Keratinocyte (primary cell): ENCODE results near the gene STK32C. TPM values are rescaled to one million over a fixed set of nuclear protein-coding genes. Genes with fewer than 3 reads are reported as not detected.

ENCODE experiments used
- DNase-seq: peaks from one replicate; pipeline ENCODE4 v3.0.0-alpha.2; 2011; ENCODE audit warnings: low read depth, missing footprints, low spot score
- FAIRE-seq: peaks from 2 replicates; lab custom pipeline; 2011; peaks lifted over from hg19 to GRCh38; lab: Jason Lieb, UNC
- H2AFZ ChIP-seq: 2 replicates; pipeline ENCODE4 v1.6.0; 2012; ENCODE audit warnings: low read length, control low read depth, inconsistent platforms; ENCODE audit not compliant: control insufficient read depth
- H3K27ac ChIP-seq: 2 replicates; pipeline ENCODE4 v1.5.1; 2011; ENCODE audit warnings: low read length; ENCODE audit not compliant: control insufficient read depth, insufficient read depth
- H3K27me3 ChIP-seq: 3 replicates; pipeline ENCODE4 v1.6.0; 2011; ENCODE audit warnings: low read length; ENCODE audit not compliant: control insufficient read depth, insufficient read depth; ENCODE audit errors: extremely low read depth
- H3K36me3 ChIP-seq, 2 experiments: 2 replicates in 1 of 2; 3 replicates in 1 of 2; pipeline ENCODE4 v1.5.1; 2011; ENCODE audit warnings: low read length in 2 of 2, mild to moderate bottlenecking in 1 of 2; ENCODE audit not compliant: control insufficient read depth in 2 of 2, insufficient read depth in 2 of 2; ENCODE audit errors: extremely low read depth in 1 of 2
- H3K4me1 ChIP-seq: 3 replicates; pipeline ENCODE4 v1.5.1; 2011; ENCODE audit warnings: low read length; ENCODE audit not compliant: control insufficient read depth, insufficient read depth; ENCODE audit errors: extremely low read depth
- H3K4me2 ChIP-seq: 3 replicates; pipeline ENCODE4 v1.6.0; 2011; ENCODE audit warnings: low read depth, low read length; ENCODE audit not compliant: control insufficient read depth, insufficient read depth; ENCODE audit errors: extremely low read depth
- H3K4me3 ChIP-seq, 3 experiments: fragments of 200-600 bp in 1 of 3; sonication (generic) in 1 of 3; 2 replicates in 2 of 3; 3 replicates in 1 of 3; pipeline ENCODE4 v1.5.1; 2011 to 2016; ENCODE audit warnings: low read length in 3 of 3, mild to moderate bottlenecking in 3 of 3, control low read depth in 2 of 3, inconsistent platforms in 1 of 3, low read depth in 1 of 3, mixed read lengths in 1 of 3, mixed run types in 1 of 3, moderate library complexity in 1 of 3; ENCODE audit not compliant: control insufficient read depth in 2 of 3, insufficient read depth in 2 of 3; ENCODE audit errors: extremely low read depth in 1 of 3
- H3K79me2 ChIP-seq: 2 replicates; pipeline ENCODE4 v1.6.0; 2012; ENCODE audit warnings: low read length; ENCODE audit not compliant: control insufficient read depth, insufficient read depth
- H3K9ac ChIP-seq: 3 replicates; pipeline ENCODE4 v1.6.0; 2011; ENCODE audit warnings: low read length; ENCODE audit not compliant: control insufficient read depth, insufficient read depth; ENCODE audit errors: extremely low read depth
- H3K9me1 ChIP-seq: 3 replicates; pipeline ENCODE4 v1.6.0; 2011; ENCODE audit warnings: low read length; ENCODE audit not compliant: control insufficient read depth, insufficient read depth; ENCODE audit errors: extremely low read depth
- H3K9me3 ChIP-seq: 2 replicates; pipeline ENCODE4 v1.5.1; 2012; ENCODE audit warnings: low read depth, low read length; ENCODE audit not compliant: control insufficient read depth
- H4K20me1 ChIP-seq: 3 replicates; pipeline ENCODE4 v1.6.0; 2011; ENCODE audit warnings: low read length; ENCODE audit not compliant: control insufficient read depth, insufficient read depth; ENCODE audit errors: extremely low read depth
- EZH2 ChIP-seq: IDR thresholded peaks from one replicate; pipeline ENCODE4 v1.6.1; 2012; ENCODE audit warnings: inconsistent platforms, mild to moderate bottlenecking, low read length, moderate library complexity
- dilution Hi-C: fragments of 300-500 bp; cut with MboI; formaldehyde crosslinking; loops from one replicate; pipeline ENCODE4 v1.7.0; 2020; ENCODE audit warnings: low sequenced_read_pairs; ENCODE audit not compliant: extremely low pct_ligation_motif_present
- polyA plus RNA-seq, 5 experiments: library from polyadenylated mRNA; depleted of rRNA in 3 of 5; stranded (reverse) in 3 of 5; stranded (forward) in 1 of 5; unstranded in 1 of 5; fragments of >200 nt; gene quantifications; 1 replicate in 1 of 5; 2 replicates in 3 of 5; 3 replicates in 1 of 5; pipeline versions ENCODE4 v1.2.1 to v1.2.3, GENCODE V29; 2011 to 2012; ENCODE audit warnings: missing spikeins in 2 of 5, low read depth in 1 of 5, low replicate concordance in 1 of 5
- TF ChIP-seq, protein P1 (sequence below), 3 experiments: IDR thresholded peaks in 1 of 3; conservative IDR thresholded peaks in 1 of 3; optimal IDR thresholded peaks in 1 of 3; 2 replicates in 2 of 3; 3 replicates in 1 of 3; pipeline versions ENCODE3 to v1.5.1; 2011; ENCODE audit warnings: low read length in 3 of 3, mild to moderate bottlenecking in 3 of 3, moderate library complexity in 2 of 3, control low read depth in 1 of 3, inconsistent platforms in 1 of 3; ENCODE audit not compliant: insufficient read depth in 2 of 3; ENCODE audit errors: extremely low read depth in 1 of 3

Gene STK32C
- polyA plus RNA-seq, 1 donor (not counting 4 experiments of a cell fraction or from before 2014, with no cell fraction given) = 4.1 TPM

DNA sequence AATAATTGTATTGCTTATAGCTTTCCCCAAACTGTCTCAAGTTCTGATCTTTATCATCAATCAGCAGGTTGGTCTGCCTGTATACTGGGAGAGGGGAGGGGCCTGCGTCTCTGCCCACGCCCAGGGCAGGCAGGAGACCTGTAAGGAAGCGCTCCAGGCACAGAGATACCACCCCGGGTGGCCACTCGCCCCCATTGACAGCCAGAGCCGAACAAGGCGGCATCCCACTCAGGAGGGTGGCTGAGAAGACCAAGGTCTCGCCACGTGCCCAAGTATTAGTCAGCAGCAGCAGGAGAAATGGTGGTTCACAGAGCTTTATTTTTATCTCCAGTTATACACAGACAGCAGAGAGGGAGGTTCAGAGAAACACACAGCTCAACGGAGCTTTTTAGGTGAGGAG, 7.2 kb downstream of the STK32C start:
- Histone ChIP-seq H3K27me3 (peaks cover 2% of the 10 kb centered on the region), H3K4me3 (no peak overlapping the region), H3K36me3 (no peaks in the 10 kb centered on the region), H3K9me1 (no peaks in the 10 kb centered on the region), H3K4me2 (no peak overlapping the region), H3K9me3 (no peaks in the 10 kb centered on the region), H3K79me2 (no peaks in the 10 kb centered on the region), H3K4me1 (no peaks in the 10 kb centered on the region), H3K9ac (no peak overlapping the region), H2AFZ (no peak overlapping the region), H4K20me1 (no peaks in the 10 kb centered on the region), H3K27ac (no peak overlapping the region)
- dilution Hi-C loops = no loop called here
- FAIRE-seq = no peak
- no peak for DNase-seq
- TF ChIP-seq, protein P1, sequence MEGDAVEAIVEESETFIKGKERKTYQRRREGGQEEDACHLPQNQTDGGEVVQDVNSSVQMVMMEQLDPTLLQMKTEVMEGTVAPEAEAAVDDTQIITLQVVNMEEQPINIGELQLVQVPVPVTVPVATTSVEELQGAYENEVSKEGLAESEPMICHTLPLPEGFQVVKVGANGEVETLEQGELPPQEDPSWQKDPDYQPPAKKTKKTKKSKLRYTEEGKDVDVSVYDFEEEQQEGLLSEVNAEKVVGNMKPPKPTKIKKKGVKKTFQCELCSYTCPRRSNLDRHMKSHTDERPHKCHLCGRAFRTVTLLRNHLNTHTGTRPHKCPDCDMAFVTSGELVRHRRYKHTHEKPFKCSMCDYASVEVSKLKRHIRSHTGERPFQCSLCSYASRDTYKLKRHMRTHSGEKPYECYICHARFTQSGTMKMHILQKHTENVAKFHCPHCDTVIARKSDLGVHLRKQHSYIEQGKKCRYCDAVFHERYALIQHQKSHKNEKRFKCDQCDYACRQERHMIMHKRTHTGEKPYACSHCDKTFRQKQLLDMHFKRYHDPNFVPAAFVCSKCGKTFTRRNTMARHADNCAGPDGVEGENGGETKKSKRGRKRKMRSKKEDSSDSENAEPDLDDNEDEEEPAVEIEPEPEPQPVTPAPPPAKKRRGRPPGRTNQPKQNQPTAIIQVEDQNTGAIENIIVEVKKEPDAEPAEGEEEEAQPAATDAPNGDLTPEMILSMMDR (optimal IDR thresholded peaks at IDR 0.05 in 1 of 3, IDR thresholded peaks at IDR 0.05 in 1 of 3, conservative IDR thresholded peaks at IDR 0.05 in 1 of 3; ENCODE audit: extremely low read depth in 1 of 3, insufficient read depth in 2 of 3, low read length in 3 of 3) = no peak
- no peak for TF ChIP-seq EZH2

DNA sequence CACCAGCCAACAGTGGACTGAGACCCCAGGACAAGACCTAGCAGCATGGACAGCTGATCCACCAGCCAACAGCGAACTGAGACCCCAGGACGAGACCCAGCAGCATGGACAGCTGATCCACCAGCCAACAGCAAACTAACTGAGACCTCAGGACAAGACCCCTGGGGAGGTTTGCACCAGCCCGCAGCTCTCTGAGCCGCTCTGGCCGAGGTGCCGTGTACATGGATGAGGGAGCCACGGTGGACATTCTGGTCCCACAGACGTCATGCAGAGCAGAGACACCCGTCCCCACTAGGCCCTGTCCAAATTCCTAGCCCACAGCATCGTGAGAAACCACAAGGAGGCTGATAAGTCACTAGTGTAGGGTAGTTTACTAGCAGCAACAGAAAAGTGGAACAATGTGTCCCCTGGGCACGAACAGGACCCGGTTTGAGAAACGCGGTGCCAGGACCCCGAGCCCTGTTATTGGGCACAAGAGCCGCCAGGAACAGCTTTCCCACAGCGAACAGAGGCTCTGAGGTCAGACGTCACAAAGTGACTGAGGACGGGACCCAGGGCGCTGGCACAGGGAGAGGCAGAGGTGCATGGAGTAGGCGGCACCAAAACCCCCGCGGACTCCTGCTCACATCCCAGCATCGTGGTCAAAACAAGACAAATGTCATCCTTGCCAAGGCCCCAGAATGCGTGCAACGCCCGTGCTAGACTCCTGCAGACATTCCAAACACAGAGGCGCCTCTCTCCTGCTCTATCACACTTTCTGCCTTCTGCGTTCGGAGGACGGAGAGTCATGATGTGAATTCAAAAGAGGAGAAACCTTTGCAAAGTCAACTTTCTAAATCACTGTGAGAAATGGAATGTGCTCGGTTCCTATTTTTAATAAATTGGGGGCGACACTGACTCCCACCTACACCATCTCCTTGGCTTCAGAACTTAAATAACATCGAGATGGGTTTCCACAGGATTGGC, 8.1 kb downstream of the STK32C start:
- Histone ChIP-seq H3K4me3 (no peak overlapping the region), H3K9me1 (no peaks in the 10 kb centered on the region), H3K36me3 (no peaks in the 10 kb centered on the region), H2AFZ (no peak overlapping the region), H3K79me2 (no peaks in the 10 kb centered on the region), H4K20me1 (no peaks in the 10 kb centered on the region), H3K27ac (no peak overlapping the region), H3K4me1 (no peaks in the 10 kb centered on the region), H3K9me3 (no peaks in the 10 kb centered on the region), H3K4me2 (no peak overlapping the region), H3K27me3 (no peaks in the 10 kb centered on the region), H3K9ac (no peak overlapping the region)
- no peak for DNase-seq
- TF ChIP-seq, protein P1 (optimal IDR thresholded peaks at IDR 0.05 in 1 of 3, IDR thresholded peaks at IDR 0.05 in 1 of 3, conservative IDR thresholded peaks at IDR 0.05 in 1 of 3; ENCODE audit: extremely low read depth in 1 of 3, insufficient read depth in 2 of 3, low read length in 3 of 3) = no peak
- TF ChIP-seq EZH2 = no peak
- FAIRE-seq = no peak
- dilution Hi-C loops = no loop called here
